Measurements from ENCODE around the gene SCAP.

DNA sequence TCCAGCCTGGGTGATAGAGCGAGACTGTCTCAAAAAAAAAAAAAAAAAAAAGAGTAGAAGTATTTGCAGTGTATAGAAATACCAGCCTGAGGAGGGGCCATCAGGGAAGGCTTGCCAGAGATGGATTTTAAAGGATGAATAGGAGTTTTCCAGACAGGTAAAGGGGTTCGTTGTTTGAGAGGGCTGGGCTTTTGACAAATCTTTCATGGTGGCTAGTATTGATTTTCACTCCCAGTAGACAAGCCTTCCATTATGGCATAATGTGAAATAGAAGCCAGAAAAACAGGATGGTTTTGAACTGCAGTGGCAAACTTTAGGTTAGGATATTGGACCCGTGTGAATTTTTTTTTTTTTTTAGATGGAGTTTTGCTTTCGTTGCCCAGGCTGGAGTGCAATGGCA, 91.3 kb downstream of the SCAP start:
- TF ChIP-seq POLR2AphosphoS5 (IDR thresholded peaks at IDR 0.05) (no peak), CTCF (IDR thresholded peaks at IDR 0.05) (no peak), POLR2A (IDR thresholded peaks at IDR 0.05) (no peak)
